CD4-positive, alpha-beta T cell treated with Interleukin-21 for 1 hour (primary cell): ENCODE data around the gene PIP5KL1.
A peak's percentile ranks its signal among the peaks of the same experiment; 100 is the strongest.

Experiments
- DNase-seq: peaks from one replicate; pipeline ENCODE4 v3.0.0-alpha.2; 2020

Gene PIP5KL1

GRCh38 chr9:127927988-127928675 is 2.4 kb downstream of the PIP5KL1 start:
- no peak for DNase-seq

GRCh38 chr9:127927201-127927987 is 3.2 kb downstream of the PIP5KL1 start:
- peak; percentile 85 for DNase-seq

GRCh38 chr9:127926906-127927200 is 3.7 kb downstream of the PIP5KL1 start:
- no peak for DNase-seq

GRCh38 chr9:127925959-127926905 is 4.3 kb downstream of the PIP5KL1 start:
- no peak for DNase-seq

GRCh38 chr9:127924736-127925444 is 5.7 kb downstream of the PIP5KL1 start:
- no peak for DNase-seq

GRCh38 chr9:127923771-127924170 is 6.8 kb downstream of the PIP5KL1 start:
- no peak for DNase-seq

- DNase-seq, result no peak
These were observed 7.5 kb downstream of the PIP5KL1 start for GRCh38 chr9:127923046-127923445.

- peak; percentile 81 for DNase-seq
These were observed 8.9 kb downstream of the PIP5KL1 start for GRCh38 chr9:127921557-127922120.

- no peak for DNase-seq
These were observed 9.8 kb downstream of the PIP5KL1 start for GRCh38 chr9:127920794-127921193.

- DNase-seq, result no peak
These were observed 11.2 kb downstream of the PIP5KL1 start for GRCh38 chr9:127919253-127919815.

GRCh38 chr9:127918183-127919107 is 12.1 kb downstream of the PIP5KL1 start:
- no peak for DNase-seq

GRCh38 chr9:127917603-127918002 is 13.0 kb downstream of the PIP5KL1 start:
- no peak for DNase-seq

GRCh38 chr9:127916720-127917581 is 13.6 kb downstream of the PIP5KL1 start, which contains the start of gene ST6GALNAC4:
ST6GALNAC4 (minus strand) TSS chr9:127917041; CDS start chr9:127916419, 622 bp downstream.
- DNase-seq, result peak; percentile 95

GRCh38 chr9:127915801-127916719 is 14.5 kb downstream of the PIP5KL1 start:
- peak; percentile 66 for DNase-seq

- no peak for DNase-seq
These were observed 15.2 kb downstream of the PIP5KL1 start for GRCh38 chr9:127915325-127915752.

- no peak for DNase-seq
These were observed 16.9 kb downstream of the PIP5KL1 start for GRCh38 chr9:127913682-127914081.

- DNase-seq, result no peak
These were observed 17.7 kb downstream of the PIP5KL1 start for GRCh38 chr9:127912882-127913281.

- DNase-seq, result no peak
These were observed 18.3 kb downstream of the PIP5KL1 start for GRCh38 chr9:127912296-127912695.
